Fibroblast of villous mesenchyme (primary cell): ENCODE data around the gene RSBN1. TPM values are rescaled to one million over a fixed set of nuclear protein-coding genes. Genes with fewer than 3 reads are reported as not detected.

Experiments
- DNase-seq: peaks from one replicate; pipeline ENCODE4 v3.0.0-alpha.2; 2010; ENCODE audit warnings: low read depth
- H3K4me3 ChIP-seq: 2 replicates; pipeline ENCODE4 v1.5.1; 2011; ENCODE audit warnings: low read depth, mild to moderate bottlenecking, low read length
- CTCF ChIP-seq: IDR thresholded peaks from 2 replicates; pipeline ENCODE4 v1.5.1; 2012; ENCODE audit warnings: low read depth, mild to moderate bottlenecking, low read length; ENCODE audit not compliant: insufficient read depth
- total RNA-seq: library from RNA; depleted of rRNA; stranded (reverse); fragments of >200 nt; gene quantifications from 2 replicates; pipeline ENCODE4 v1.2.3, GENCODE V29; 2012

Gene RSBN1
- total RNA-seq, 1 donor = 12.1 TPM

GRCh38 chr1:113805639-113806038 is 6.6 kb downstream of the RSBN1 start:
- DNase-seq = no peak
- H3K4me3 ChIP-seq = no peak overlapping the region
- TF ChIP-seq CTCF = no peak

DNA sequence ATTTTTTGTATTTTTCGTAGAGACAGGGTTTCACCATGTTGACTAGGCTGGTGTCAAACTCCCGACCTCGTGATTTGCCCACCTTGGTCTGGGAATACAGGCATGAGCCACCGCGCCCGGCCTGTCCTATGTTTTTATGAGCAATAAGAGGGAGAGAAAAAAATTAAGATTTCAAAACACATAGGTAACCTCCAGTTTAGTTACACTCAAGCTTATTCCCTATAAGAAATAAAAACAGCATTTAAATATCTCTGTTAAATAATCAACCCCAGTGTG is 7.1 kb downstream of the RSBN1 start:
- no peak for TF ChIP-seq CTCF
- no peak overlapping the region for H3K4me3 ChIP-seq
- DNase-seq = no peak

- no peak for TF ChIP-seq CTCF
- peak; percentile 92 for DNase-seq
- H3K4me3 ChIP-seq = no peak overlapping the region
Observed at GRCh38 chr1:113804421-113805255, 7.6 kb downstream of the RSBN1 start.

DNA sequence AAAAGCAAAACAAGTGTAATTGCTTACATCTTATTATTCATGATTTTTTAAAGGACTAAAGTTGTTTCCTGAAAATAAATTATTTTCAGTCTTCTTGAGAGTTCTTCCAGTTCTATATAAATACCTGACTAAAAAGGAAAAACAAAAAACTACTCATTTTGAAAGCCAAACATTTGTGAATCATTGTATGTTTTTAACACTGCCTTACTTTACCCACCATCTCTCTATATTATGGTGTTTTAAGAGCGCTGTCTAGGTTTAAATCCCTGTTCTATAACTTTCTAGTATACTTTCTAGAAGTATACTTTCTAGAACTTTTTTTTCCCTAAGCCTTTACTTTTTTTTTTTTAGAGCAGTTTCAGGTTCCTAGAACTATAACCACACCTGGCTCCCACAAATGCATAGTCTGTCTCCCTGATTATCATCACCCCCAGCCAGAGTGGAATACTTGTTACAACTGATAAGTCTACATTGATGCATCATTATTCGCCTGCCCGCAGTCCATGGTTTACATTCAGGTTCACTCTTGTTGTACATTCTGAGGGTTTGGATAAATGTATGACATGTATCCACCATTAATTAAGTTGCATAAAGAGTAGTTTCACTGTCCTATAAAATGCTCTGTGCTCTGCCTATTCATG is 9.8 kb downstream of the RSBN1 start:
- no peak for TF ChIP-seq CTCF
- H3K4me3 ChIP-seq = no peak overlapping the region
- DNase-seq = no peak

- TF ChIP-seq CTCF = no peak
Observed at GRCh38 chr1:113800487-113800886, 11.8 kb downstream of the RSBN1 start.

DNA sequence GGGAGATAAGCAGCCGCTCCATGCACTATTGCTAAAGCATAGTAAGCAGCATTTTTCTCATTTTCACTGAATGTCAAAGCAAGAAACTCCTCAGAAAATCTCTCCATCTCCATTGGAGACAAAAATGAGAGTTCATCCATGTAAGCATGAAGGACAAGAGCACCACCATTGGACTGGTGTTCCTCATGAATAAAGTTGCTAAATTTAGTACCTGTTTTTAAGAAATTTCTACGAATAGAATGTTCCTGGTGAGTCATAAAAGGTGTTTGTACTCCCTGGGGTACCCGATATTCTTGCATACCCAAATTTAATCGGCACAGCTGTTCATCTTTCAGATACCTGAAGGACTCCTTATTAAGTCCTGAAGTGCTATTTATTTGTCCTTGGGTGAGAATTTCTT is 14.8 kb downstream of the RSBN1 start:
- H3K4me3 ChIP-seq = no peak overlapping the region
- DNase-seq = no peak
- no peak for TF ChIP-seq CTCF

More at GRCh38 chr1:113800487-113800886, 11.8 kb downstream of the RSBN1 start:
- H3K4me3 ChIP-seq = no peak overlapping the region
- no peak for DNase-seq
